Endodermal cell (in vitro differentiated cells): ENCODE results near the gene NKD2. TPM values are rescaled to one million over a fixed set of nuclear protein-coding genes. Genes with fewer than 3 reads are reported as not detected.
A peak's percentile ranks its signal among the peaks of the same experiment; 100 is the strongest.

ENCODE experiments used
- DNase-seq: peaks from one replicate; pipeline ENCODE4 v3.0.0-alpha.2; 2017
- H3K27ac ChIP-seq: 2 replicates; pipeline ENCODE4 v1.5.1; 2013; ENCODE audit warnings: mild to moderate bottlenecking, low read depth, low read length, moderate library complexity
- H3K27me3 ChIP-seq: 2 replicates; pipeline ENCODE4 v1.6.1; 2013; ENCODE audit warnings: mild to moderate bottlenecking, low read length, moderate library complexity; ENCODE audit not compliant: insufficient read depth, control insufficient read depth, poor library complexity, severe bottlenecking
- H3K36me3 ChIP-seq: 2 replicates; pipeline ENCODE4 v1.7.0; 2013; ENCODE audit warnings: mild to moderate bottlenecking, low read length, moderate library complexity; ENCODE audit not compliant: control insufficient read depth, insufficient read depth
- H3K4me1 ChIP-seq: one replicate; pipeline ENCODE4 v1.7.0; 2013; ENCODE audit warnings: low read length; ENCODE audit not compliant: control insufficient read depth, insufficient read depth
- H3K4me3 ChIP-seq: 2 replicates; pipeline ENCODE4 v1.5.1; 2013; ENCODE audit warnings: mild to moderate bottlenecking, low read length, moderate library complexity
- H3K9ac ChIP-seq: 2 replicates; pipeline ENCODE4 v1.6.1; 2013; ENCODE audit warnings: mild to moderate bottlenecking, low read length, moderate library complexity; ENCODE audit not compliant: poor library complexity, severe bottlenecking; ENCODE audit errors: extremely low read depth
- H3K9me3 ChIP-seq: 2 replicates; pipeline ENCODE4 v1.6.1; 2013; ENCODE audit warnings: mild to moderate bottlenecking, low read length, moderate library complexity; ENCODE audit not compliant: control insufficient read depth
- H3K27ac Mint-ChIP-seq: 2 replicates; pipeline ENCODE4 v1.8.0; 2020; ENCODE audit warnings: mixed read lengths
- H3K27me3 Mint-ChIP-seq: 2 replicates; pipeline ENCODE4 v1.8.0; 2021; ENCODE audit warnings: mild to moderate bottlenecking, mixed read lengths; ENCODE audit not compliant: insufficient read depth
- H3K36me3 Mint-ChIP-seq: 2 replicates; pipeline ENCODE4 v1.8.0; 2020; ENCODE audit warnings: low read depth, mixed read lengths
- H3K4me1 Mint-ChIP-seq: 2 replicates; pipeline ENCODE4 v1.8.0; 2020; ENCODE audit warnings: mixed read lengths
- H3K4me3 Mint-ChIP-seq: 2 replicates; pipeline ENCODE4 v1.8.0; 2020; ENCODE audit warnings: mild to moderate bottlenecking, moderate library complexity, mixed read lengths
- H3K9me3 Mint-ChIP-seq: 2 replicates; pipeline ENCODE4 v1.8.0; 2020; ENCODE audit warnings: mild to moderate bottlenecking, mixed read lengths
- CTCF ChIP-seq: fragments of 200-600 bp; sonication (generic); conservative IDR thresholded peaks from 2 replicates; pipeline ENCODE4 v1.5.0; 2021; ENCODE audit warnings: antibody characterized with exemption, mild to moderate bottlenecking
- WGBS, 2 experiments: methylation state at CpG; one replicate each; pipeline versions ENCODE4 v1.1.5 to v1.1.7; 2013; ENCODE audit warnings: missing lambda C conversion rate in 2 of 2, mixed read lengths in 1 of 2; ENCODE audit not compliant: insufficient coverage in 1 of 2, insufficient read length in 1 of 2; 5-methylcytosine and 5-hydroxymethylcytosine counted together
- total RNA-seq, 2 donors: library from RNA; stranded (reverse); fragmentation: NEBNext Ultra II Directional in 1 of 2; extraction: Animal tissue kit (Norgen Biotek cat#: 25700) in 1 of 2; gene quantifications; 2 replicates in 1 of 2; 3 replicates in 1 of 2; pipeline ENCODE4 v1.2.1, GENCODE V29; 2021

NKD2 gene
- total RNA-seq, 2 donors from 2014 or later: 11.2 to 13.9 TPM

- Mint-ChIP-seq H3K9me3 (no peaks in the 10 kb centered on the region), H3K4me3 (no peak overlapping the region), H3K27ac (no peak overlapping the region), H3K36me3 (no peaks in the 10 kb centered on the region), H3K27me3 (no peaks in the 10 kb centered on the region), H3K4me1 (peaks cover 8% of the 10 kb centered on the region)
- Histone ChIP-seq H3K27ac (no peak overlapping the region), H3K4me3 (no peak overlapping the region), H3K9ac (no peak overlapping the region), H3K4me1 (no peaks in the 10 kb centered on the region), H3K36me3 (no peaks in the 10 kb centered on the region), H3K9me3 (no peaks in the 10 kb centered on the region), H3K27me3 (no peaks in the 10 kb centered on the region)
- DNase-seq: no peak
- 83 to 85% methylated on average over 11 to 12 of the region's 12 CpGs for WGBS, 2 experiments
- no peak for TF ChIP-seq CTCF
These were observed 8.5 kb downstream of the NKD2 start for GRCh38 chr5:1017056-1017455.

- H3K4me3 ChIP-seq: no peak overlapping the region
- H3K9me3 Mint-ChIP-seq: no peaks in the 10 kb centered on the region
- peaks cover 8% of the 10 kb centered on the region for H3K4me1 Mint-ChIP-seq
- no peak overlapping the region for H3K27ac Mint-ChIP-seq
- no peaks in the 10 kb centered on the region for H3K36me3 ChIP-seq
- H3K36me3 Mint-ChIP-seq: no peaks in the 10 kb centered on the region
- no peaks in the 10 kb centered on the region for H3K4me1 ChIP-seq
- no peaks in the 10 kb centered on the region for H3K27me3 Mint-ChIP-seq
- H3K4me3 Mint-ChIP-seq: no peak overlapping the region
- 93 to 97% methylated on average over 13 to 19 of the region's 19 CpGs for WGBS, 2 experiments
- H3K27me3 ChIP-seq: no peaks in the 10 kb centered on the region
- TF ChIP-seq CTCF: no peak
- H3K9ac ChIP-seq: no peak overlapping the region
- no peaks in the 10 kb centered on the region for H3K9me3 ChIP-seq
- H3K27ac ChIP-seq: peak overlapping the region; percentile 41
- DNase-seq: no peak
These were observed 9.3 kb downstream of the NKD2 start for GRCh38 chr5:1017691-1018455.

GRCh38 chr5:1018596-1018995 lies 10.0 kb downstream of the NKD2 start:
- WGBS, 2 experiments: 92% methylated on average over 6 to 9 of the region's 9 CpGs

More at GRCh38 chr5:1018596-1018995, 10.0 kb downstream of the NKD2 start:
- no peaks in the 10 kb centered on the region for H3K27me3 Mint-ChIP-seq
- no peak overlapping the region for H3K27ac Mint-ChIP-seq
- H3K9me3 Mint-ChIP-seq: no peaks in the 10 kb centered on the region
- Histone ChIP-seq H3K4me1 (no peaks in the 10 kb centered on the region), H3K4me3 (no peak overlapping the region), H3K36me3 (no peaks in the 10 kb centered on the region), H3K27ac (peak overlapping the region; percentile 41), H3K9me3 (no peaks in the 10 kb centered on the region), H3K27me3 (no peaks in the 10 kb centered on the region), H3K9ac (no peak overlapping the region)
- no peak for DNase-seq
- H3K36me3 Mint-ChIP-seq: no peaks in the 10 kb centered on the region
- no peak overlapping the region for H3K4me3 Mint-ChIP-seq
- no peak for TF ChIP-seq CTCF
- H3K4me1 Mint-ChIP-seq: peaks cover 8% of the 10 kb centered on the region
